Endodermal cell (in vitro differentiated cells): ENCODE data around the gene TMEM63A. TPM values are rescaled to one million over a fixed set of nuclear protein-coding genes. Genes with fewer than 3 reads are reported as not detected.

Experiments
- DNase-seq: peaks from one replicate; pipeline ENCODE4 v3.0.0-alpha.2; 2017
- H3K27ac ChIP-seq: 2 replicates; pipeline ENCODE4 v1.5.1; 2013; ENCODE audit warnings: mild to moderate bottlenecking, low read depth, low read length, moderate library complexity
- H3K27me3 ChIP-seq: 2 replicates; pipeline ENCODE4 v1.6.1; 2013; ENCODE audit warnings: mild to moderate bottlenecking, low read length, moderate library complexity; ENCODE audit not compliant: insufficient read depth, control insufficient read depth, poor library complexity, severe bottlenecking
- H3K36me3 ChIP-seq: 2 replicates; pipeline ENCODE4 v1.7.0; 2013; ENCODE audit warnings: mild to moderate bottlenecking, low read length, moderate library complexity; ENCODE audit not compliant: control insufficient read depth, insufficient read depth
- H3K4me1 ChIP-seq: one replicate; pipeline ENCODE4 v1.7.0; 2013; ENCODE audit warnings: low read length; ENCODE audit not compliant: control insufficient read depth, insufficient read depth
- H3K4me3 ChIP-seq: 2 replicates; pipeline ENCODE4 v1.5.1; 2013; ENCODE audit warnings: mild to moderate bottlenecking, low read length, moderate library complexity
- H3K9ac ChIP-seq: 2 replicates; pipeline ENCODE4 v1.6.1; 2013; ENCODE audit warnings: mild to moderate bottlenecking, low read length, moderate library complexity; ENCODE audit not compliant: poor library complexity, severe bottlenecking; ENCODE audit errors: extremely low read depth
- H3K9me3 ChIP-seq: 2 replicates; pipeline ENCODE4 v1.6.1; 2013; ENCODE audit warnings: mild to moderate bottlenecking, low read length, moderate library complexity; ENCODE audit not compliant: control insufficient read depth
- H3K27ac Mint-ChIP-seq: 2 replicates; pipeline ENCODE4 v1.8.0; 2020; ENCODE audit warnings: mixed read lengths
- H3K27me3 Mint-ChIP-seq: 2 replicates; pipeline ENCODE4 v1.8.0; 2021; ENCODE audit warnings: mild to moderate bottlenecking, mixed read lengths; ENCODE audit not compliant: insufficient read depth
- H3K36me3 Mint-ChIP-seq: 2 replicates; pipeline ENCODE4 v1.8.0; 2020; ENCODE audit warnings: low read depth, mixed read lengths
- H3K4me1 Mint-ChIP-seq: 2 replicates; pipeline ENCODE4 v1.8.0; 2020; ENCODE audit warnings: mixed read lengths
- H3K4me3 Mint-ChIP-seq: 2 replicates; pipeline ENCODE4 v1.8.0; 2020; ENCODE audit warnings: mild to moderate bottlenecking, moderate library complexity, mixed read lengths
- H3K9me3 Mint-ChIP-seq: 2 replicates; pipeline ENCODE4 v1.8.0; 2020; ENCODE audit warnings: mild to moderate bottlenecking, mixed read lengths
- CTCF ChIP-seq: fragments of 200-600 bp; sonication (generic); conservative IDR thresholded peaks from 2 replicates; pipeline ENCODE4 v1.5.0; 2021; ENCODE audit warnings: antibody characterized with exemption, mild to moderate bottlenecking
- WGBS, 2 experiments: methylation state at CpG; one replicate each; pipeline versions ENCODE4 v1.1.5 to v1.1.7; 2013; ENCODE audit warnings: missing lambda C conversion rate in 2 of 2, mixed read lengths in 1 of 2; ENCODE audit not compliant: insufficient coverage in 1 of 2, insufficient read length in 1 of 2; 5-methylcytosine and 5-hydroxymethylcytosine counted together
- total RNA-seq, 2 donors: library from RNA; stranded (reverse); fragmentation: NEBNext Ultra II Directional in 1 of 2; extraction: Animal tissue kit (Norgen Biotek cat#: 25700) in 1 of 2; gene quantifications; 2 replicates in 1 of 2; 3 replicates in 1 of 2; pipeline ENCODE4 v1.2.1, GENCODE V29; 2021

TMEM63A gene
- total RNA-seq, 2 donors from 2014 or later: 194 to 232 TPM

GRCh38 chr1:225908773-225909172 lies 26.6 kb upstream of the TMEM63A start:
- Mint-ChIP-seq H3K27ac (peak overlapping the region; percentile 92), H3K27me3 (no peaks in the 10 kb centered on the region), H3K4me1 (peaks cover 55% of the 10 kb centered on the region), H3K36me3 (no peaks in the 10 kb centered on the region), H3K4me3 (no peak overlapping the region), H3K9me3 (peaks cover 1% of the 10 kb centered on the region)
- DNase-seq: peak; percentile 62
- H3K36me3 ChIP-seq: no peaks in the 10 kb centered on the region
- H3K9me3 ChIP-seq: no peaks in the 10 kb centered on the region
- no peaks in the 10 kb centered on the region for H3K27me3 ChIP-seq
- peak overlapping the region; percentile 58 for H3K9ac ChIP-seq
- peaks cover 20% of the 10 kb centered on the region for H3K4me1 ChIP-seq
- H3K27ac ChIP-seq: peak overlapping the region; percentile 40
- H3K4me3 ChIP-seq: no peak overlapping the region
- TF ChIP-seq CTCF: no peak
- 48% methylated on average over 2 of the region's 2 CpGs; no CpG with 5 or more reads in 1 of the 2 experiments for WGBS, 2 experiments

GRCh38 chr1:225908013-225908640 lies 25.9 kb upstream of the TMEM63A start:
- H3K9me3 ChIP-seq: no peaks in the 10 kb centered on the region
- Mint-ChIP-seq H3K27me3 (no peaks in the 10 kb centered on the region), H3K9me3 (peaks cover 5% of the 10 kb centered on the region), H3K4me1 (peaks cover 55% of the 10 kb centered on the region), H3K27ac (peak overlapping the region; percentile 92), H3K4me3 (no peak overlapping the region), H3K36me3 (no peaks in the 10 kb centered on the region)
- WGBS, 2 experiments: 80 to 83% methylated on average over 3 to 5 of the region's 5 CpGs
- peak; percentile 43 for DNase-seq
- H3K4me1 ChIP-seq: peaks cover 20% of the 10 kb centered on the region
- no peaks in the 10 kb centered on the region for H3K36me3 ChIP-seq
- no peak overlapping the region for H3K27ac ChIP-seq
- no peak overlapping the region for H3K4me3 ChIP-seq
- no peaks in the 10 kb centered on the region for H3K27me3 ChIP-seq
- TF ChIP-seq CTCF: no peak
- peak overlapping the region; percentile 58 for H3K9ac ChIP-seq

GRCh38 chr1:225907341-225907740 lies 25.2 kb upstream of the TMEM63A start:
- no peaks in the 10 kb centered on the region for H3K27me3 ChIP-seq
- no peaks in the 10 kb centered on the region for H3K27me3 Mint-ChIP-seq
- peaks cover 49% of the 10 kb centered on the region for H3K4me1 Mint-ChIP-seq
- no peak overlapping the region for H3K4me3 ChIP-seq
- peaks cover 20% of the 10 kb centered on the region for H3K4me1 ChIP-seq
- no peak overlapping the region for H3K4me3 Mint-ChIP-seq
- DNase-seq: peak; percentile 44
- peak overlapping the region; percentile 65 for H3K27ac Mint-ChIP-seq
- no peak overlapping the region for H3K9ac ChIP-seq
- H3K9me3 Mint-ChIP-seq: peaks cover 5% of the 10 kb centered on the region
- H3K9me3 ChIP-seq: no peaks in the 10 kb centered on the region
- no peak for TF ChIP-seq CTCF
- H3K27ac ChIP-seq: no peak overlapping the region
- no peaks in the 10 kb centered on the region for H3K36me3 Mint-ChIP-seq
- no peaks in the 10 kb centered on the region for H3K36me3 ChIP-seq
- 90 to 92% methylated on average over 6 to 7 of the region's 7 CpGs for WGBS, 2 experiments
